Loucy (cell line): ENCODE measurements around the gene OR51B5.

Source experiments
- H2AFZ ChIP-seq: fragments of 200-600 bp; sonication (generic); 2 replicates; pipeline ENCODE4 v1.6.0; 2016; ENCODE audit warnings: antibody characterized with exemption, mild to moderate bottlenecking, low read length, moderate library complexity
- H3F3A ChIP-seq: fragments of 200-600 bp; 2 replicates; pipeline ENCODE4 v1.6.0; 2016; ENCODE audit warnings: antibody characterized with exemption, low read depth, mild to moderate bottlenecking
- H3K27me3 ChIP-seq: fragments of 200-600 bp; sonication (generic); 2 replicates; pipeline ENCODE4 v1.6.1; 2014; ENCODE audit warnings: low read length, mild to moderate bottlenecking; ENCODE audit not compliant: insufficient read depth, poor library complexity, severe bottlenecking
- H3K36me3 ChIP-seq: fragments of 200-600 bp; sonication (generic); 2 replicates; pipeline ENCODE4 v1.6.1; 2016; ENCODE audit warnings: low read length; ENCODE audit not compliant: insufficient read depth
- H3K4me1 ChIP-seq: fragments of 200-600 bp; sonication (generic); 2 replicates; pipeline ENCODE4 v1.5.1; 2014; ENCODE audit warnings: low read length, mild to moderate bottlenecking; ENCODE audit not compliant: insufficient read depth, poor library complexity, severe bottlenecking
- H3K4me2 ChIP-seq: fragments of 200-600 bp; sonication (generic); 2 replicates; pipeline ENCODE4 v1.6.0; 2014; ENCODE audit warnings: antibody characterized with exemption, low read length, low read depth, mild to moderate bottlenecking; ENCODE audit not compliant: poor library complexity, severe bottlenecking
- H3K4me3 ChIP-seq: fragments of 200-600 bp; sonication (generic); 2 replicates; pipeline ENCODE4 v1.5.1; 2014; ENCODE audit warnings: low read length, mild to moderate bottlenecking, mixed read lengths; ENCODE audit not compliant: poor library complexity, severe bottlenecking
- H3K79me2 ChIP-seq: fragments of 200-600 bp; sonication (generic); 2 replicates; pipeline ENCODE4 v1.6.1; 2014; ENCODE audit warnings: low read length; ENCODE audit not compliant: insufficient read depth
- H3K9ac ChIP-seq: fragments of 200-600 bp; sonication (generic); 2 replicates; pipeline ENCODE4 v1.6.0; 2014; ENCODE audit warnings: mild to moderate bottlenecking, low read depth, low read length, moderate library complexity; ENCODE audit not compliant: poor library complexity, severe bottlenecking
- H3K9me2 ChIP-seq: fragments of 200-600 bp; sonication (generic); replicated peaks from 2 replicates; pipeline ENCODE4 v1.6.1; 2016; ENCODE audit warnings: low read depth, low read length, mixed read lengths
- H3K9me3 ChIP-seq: fragments of 200-600 bp; sonication (generic); 2 replicates; pipeline ENCODE4 v1.6.1; 2014; ENCODE audit warnings: mild to moderate bottlenecking, antibody characterized with exemption, low read length, low read depth; ENCODE audit not compliant: insufficient read depth
- H4K20me1 ChIP-seq: fragments of 200-600 bp; sonication (generic); 2 replicates; pipeline ENCODE4 v1.6.0; 2014; ENCODE audit warnings: antibody characterized with exemption, low read length, mild to moderate bottlenecking; ENCODE audit not compliant: insufficient read depth, poor library complexity, severe bottlenecking
- CTCF ChIP-seq: fragments of 200-600 bp; sonication (generic); conservative IDR thresholded peaks from 2 replicates; pipeline ENCODE4 v1.5.1; 2014; ENCODE audit warnings: mild to moderate bottlenecking, antibody characterized with exemption, low read length
- EZH2phosphoT487 ChIP-seq: fragments of 200-600 bp; IDR thresholded peaks from 2 replicates; pipeline ENCODE4 v1.6.1; 2018; ENCODE audit warnings: antibody characterized with exemption, mild to moderate bottlenecking, moderate library complexity, borderline replicate concordance

OR51B5 gene

GRCh38 chr11:5351208-5351607, 7.9 kb upstream of the OR51B5 start, which contains the start of gene OR51B6:
Gene OR51B6 (plus strand): TSS chr11:5351508. CDS start chr11:5351508, 0 bp downstream.
- no peak within 1 kb of the TSS for H2AFZ ChIP-seq
- no peaks in the 10 kb centered on the region for H3K79me2 ChIP-seq
- no peak within 1 kb of the TSS for H3K4me3 ChIP-seq
- H3K27me3 ChIP-seq: no peaks in the 10 kb centered on the region
- H3K4me1 ChIP-seq: no peaks in the 10 kb centered on the region
- H3K9me3 ChIP-seq: no peaks in the 10 kb centered on the region
- H3K4me2 ChIP-seq: no peak within 1 kb of the TSS
- H3F3A ChIP-seq: no peaks in the 10 kb centered on the region
- no peaks in the 10 kb centered on the region for H4K20me1 ChIP-seq
- H3K9ac ChIP-seq: no peak within 1 kb of the TSS
- H3K36me3 ChIP-seq: no peaks in the 10 kb centered on the region
- TF ChIP-seq EZH2phosphoT487 (no peak), CTCF (no peak)
- H3K9me2 ChIP-seq: no peaks in the 10 kb centered on the region

GRCh38 chr11:5349550-5349949, 6.2 kb upstream of the OR51B5 start:
- no peak overlapping the region for H3K4me2 ChIP-seq
- no peak overlapping the region for H3K4me3 ChIP-seq
- no peak overlapping the region for H2AFZ ChIP-seq
- no peaks in the 10 kb centered on the region for H3K79me2 ChIP-seq
- H3K36me3 ChIP-seq: no peaks in the 10 kb centered on the region
- H3K9ac ChIP-seq: no peak overlapping the region
- no peaks in the 10 kb centered on the region for H3K9me3 ChIP-seq
- H4K20me1 ChIP-seq: no peaks in the 10 kb centered on the region
- no peaks in the 10 kb centered on the region for H3K9me2 ChIP-seq
- H3K27me3 ChIP-seq: no peaks in the 10 kb centered on the region
- TF ChIP-seq EZH2phosphoT487: no peak
- no peaks in the 10 kb centered on the region for H3K4me1 ChIP-seq
- H3F3A ChIP-seq: no peaks in the 10 kb centered on the region

GRCh38 chr11:5348551-5349194, 5.3 kb upstream of the OR51B5 start:
- no peak overlapping the region for H3K4me3 ChIP-seq
- H3K9me2 ChIP-seq: no peaks in the 10 kb centered on the region
- H3K4me2 ChIP-seq: no peak overlapping the region

More at GRCh38 chr11:5348551-5349194, 5.3 kb upstream of the OR51B5 start:
- Histone ChIP-seq H3K9me3 (no peaks in the 10 kb centered on the region), H4K20me1 (no peaks in the 10 kb centered on the region), H3K27me3 (no peaks in the 10 kb centered on the region), H2AFZ (no peak overlapping the region), H3K9ac (no peak overlapping the region), H3K4me1 (no peaks in the 10 kb centered on the region), H3K36me3 (no peaks in the 10 kb centered on the region), H3F3A (no peaks in the 10 kb centered on the region), H3K79me2 (no peaks in the 10 kb centered on the region)
- no peak for TF ChIP-seq EZH2phosphoT487
- no peak for TF ChIP-seq CTCF
